GM23338 (cell line): ENCODE data around the gene RAB12. TPM values are rescaled to one million over a fixed set of nuclear protein-coding genes. Genes with fewer than 3 reads are reported as not detected.

Experiments used
- ATAC-seq: fragments of 200-7000 bp; cut with Tn5 transposase; 3 replicates; pipeline ENCODE4 v1.9.1; 2020
- DNase-seq: peaks from one replicate; pipeline ENCODE4 v3.0.0-alpha.2; 2015; ENCODE audit warnings: low spot score
- H2AFZ ChIP-seq: fragments of 200-600 bp; sonication (generic); 2 replicates; pipeline ENCODE4 v1.8.0; 2016; ENCODE audit warnings: antibody characterized with exemption, mild to moderate bottlenecking, moderate library complexity
- H3F3A ChIP-seq: fragments of 200-600 bp; sonication (generic); replicated peaks from 2 replicates; pipeline ENCODE4 v1.8.0; 2017; ENCODE audit warnings: antibody characterized with exemption, mixed run types, low read depth
- H3K27ac ChIP-seq: fragments of 200-600 bp; sonication (generic); 2 replicates; pipeline ENCODE4 v1.6.1; 2016; ENCODE audit warnings: low read depth
- H3K27me3 ChIP-seq: fragments of 200-600 bp; sonication (generic); 2 replicates; pipeline ENCODE4 v1.8.0; 2016; ENCODE audit warnings: mild to moderate bottlenecking, mixed run types, moderate library complexity; ENCODE audit not compliant: insufficient read depth
- H3K36me3 ChIP-seq: fragments of 200-600 bp; sonication (generic); 2 replicates; pipeline ENCODE4 v1.8.0; 2016; ENCODE audit warnings: mild to moderate bottlenecking; ENCODE audit not compliant: insufficient read depth
- H3K4me1 ChIP-seq: fragments of 200-600 bp; sonication (generic); 2 replicates; pipeline ENCODE4 v1.8.0; 2016; ENCODE audit warnings: mild to moderate bottlenecking, moderate library complexity; ENCODE audit not compliant: insufficient read depth
- H3K4me2 ChIP-seq: fragments of 200-600 bp; sonication (generic); 2 replicates; pipeline ENCODE4 v1.7.1; 2017; ENCODE audit warnings: mixed run types
- H3K4me3 ChIP-seq: fragments of 200-600 bp; sonication (generic); 2 replicates; pipeline ENCODE4 v1.6.1; 2016; ENCODE audit warnings: mixed run types
- H3K79me2 ChIP-seq: fragments of 200-600 bp; sonication (generic); replicated peaks from 2 replicates; pipeline ENCODE4 v1.8.0; 2017; ENCODE audit warnings: mild to moderate bottlenecking; ENCODE audit not compliant: insufficient read depth
- H3K9me2 ChIP-seq: fragments of 200-600 bp; sonication (generic); 2 replicates; pipeline ENCODE4 v1.8.0; 2017; ENCODE audit not compliant: insufficient read depth
- H4K20me1 ChIP-seq: fragments of 200-600 bp; sonication (generic); replicated peaks from 2 replicates; pipeline ENCODE4 v1.8.0; 2017; ENCODE audit warnings: mild to moderate bottlenecking; ENCODE audit not compliant: insufficient read depth
- H3K27ac Mint-ChIP-seq: 2 replicates; pipeline ENCODE4 v1.8.0; 2020; ENCODE audit warnings: inconsistent platforms, mild to moderate bottlenecking, moderate library complexity, mixed read lengths
- H3K27me3 Mint-ChIP-seq: 3 replicates; pipeline ENCODE4 v1.8.0; 2022; ENCODE audit warnings: low read depth, mild to moderate bottlenecking, moderate library complexity, mixed read lengths, inconsistent platforms; ENCODE audit not compliant: insufficient read depth, poor library complexity
- H3K36me3 Mint-ChIP-seq: 3 replicates; pipeline ENCODE4 v1.8.0; 2021; ENCODE audit warnings: low read depth, mild to moderate bottlenecking, inconsistent platforms, moderate library complexity, mixed read lengths
- H3K4me1 Mint-ChIP-seq: 3 replicates; pipeline ENCODE4 v1.8.0; 2020; ENCODE audit warnings: mild to moderate bottlenecking, inconsistent platforms, mixed read lengths
- H3K4me3 Mint-ChIP-seq: 3 replicates; pipeline ENCODE4 v1.8.0; 2021; ENCODE audit warnings: moderate library complexity, mild to moderate bottlenecking, inconsistent platforms, mixed read lengths
- H3K9me3 Mint-ChIP-seq: 3 replicates; pipeline ENCODE4 v1.8.0; 2020; ENCODE audit warnings: moderate library complexity, mild to moderate bottlenecking, inconsistent platforms, mixed read lengths
- EZH2 ChIP-seq: fragments of 200-600 bp; sonication (generic); IDR thresholded peaks from one replicate; pipeline ENCODE4 v1.8.0; 2017; ENCODE audit warnings: antibody characterized with exemption, mild to moderate bottlenecking, low read depth; ENCODE audit not compliant: unreplicated experiment
- EZH2phosphoT487 ChIP-seq: fragments of 200-600 bp; sonication (generic); IDR thresholded peaks from one replicate; pipeline ENCODE4 v1.8.1; 2018; ENCODE audit warnings: antibody characterized with exemption; ENCODE audit not compliant: unreplicated experiment
- JUNB ChIP-seq: IDR thresholded peaks from one replicate; pipeline ENCODE4 v1.6.1; 2016; ENCODE audit warnings: antibody characterized with exemption; ENCODE audit not compliant: unreplicated experiment
- REST ChIP-seq: IDR thresholded peaks from one replicate; pipeline ENCODE4 v1.6.1; 2018; ENCODE audit warnings: antibody characterized with exemption; ENCODE audit not compliant: unreplicated experiment
- STAT1 ChIP-seq: IDR thresholded peaks from one replicate; pipeline ENCODE4 v1.6.1; 2016; ENCODE audit warnings: antibody characterized with exemption; ENCODE audit not compliant: unreplicated experiment
- ZNF114 ChIP-seq: fragments of 250-450 bp; sonication (Bioruptor Pico); IDR thresholded peaks from 2 replicates; pipeline ENCODE4 v1.5.0; 2020; ENCODE audit warnings: mild to moderate bottlenecking, moderate library complexity
- ZNF462 ChIP-seq: fragments of 250-450 bp; sonication (Bioruptor Pico); IDR thresholded peaks from 2 replicates; pipeline ENCODE4 v1.5.0; 2020; ENCODE audit warnings: mild to moderate bottlenecking, moderate library complexity
- polyA plus RNA-seq: library from polyadenylated mRNA; unstranded; fragments of >200 nt; fragmentation: Nextera tagmentation; extraction: Ambion mirVana; gene quantifications from 2 replicates; pipeline ENCODE4 v1.2.1, GENCODE V29; 2016
- total RNA-seq: library from RNA; depleted of rRNA; stranded (reverse); fragments of >200 nt; shearing (Covaris generic); gene quantifications from 2 replicates; pipeline ENCODE4 v1.2.3, GENCODE V29; 2014

Gene RAB12
- total and polyA plus RNA-seq, 2 experiments from 2014 or later = 16.7 to 80.4 TPM

- no peak for TF ChIP-seq REST
These were observed 22.3 kb upstream of the RAB12 start (continued) for GRCh38 chr18:8586941-8587340.

DNA sequence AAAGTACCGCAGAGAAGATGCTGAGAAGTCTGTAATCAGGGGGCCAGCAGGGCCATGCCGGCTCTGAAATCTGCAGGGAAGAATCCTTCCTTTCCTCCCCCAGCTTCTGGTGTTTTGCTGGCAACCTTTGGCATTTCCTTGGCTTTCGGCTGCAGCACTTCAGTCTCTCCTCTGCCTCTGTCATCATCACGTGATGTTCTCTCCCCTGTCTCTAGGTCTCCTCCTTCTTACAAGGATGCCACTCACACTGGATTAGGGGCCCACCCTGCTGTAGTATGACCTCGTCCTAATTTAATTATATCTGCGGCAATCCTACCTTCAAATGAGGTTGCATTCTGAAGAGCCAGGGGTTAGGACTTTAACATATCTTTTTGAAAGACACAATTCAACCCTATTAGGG is 13.8 kb upstream of the RAB12 start:
- H3K4me1 ChIP-seq = no peaks in the 10 kb centered on the region
- no peak overlapping the region for H3K4me3 Mint-ChIP-seq

More for the DNA sequence above, 13.8 kb upstream of the RAB12 start:
- no peak for TF ChIP-seq JUNB
- TF ChIP-seq STAT1 = no peak
- TF ChIP-seq EZH2phosphoT487 = no peak
- no peak for TF ChIP-seq ZNF114 (CRISPR knock-in tag)
- TF ChIP-seq ZNF462 (CRISPR knock-in tag) = no peak
- TF ChIP-seq EZH2 = no peak
- Histone ChIP-seq H3F3A (no peaks in the 10 kb centered on the region), H3K4me3 (no peak overlapping the region), H3K9me2 (no peaks in the 10 kb centered on the region), H3K27ac (no peak overlapping the region), H4K20me1 (no peaks in the 10 kb centered on the region), H3K79me2 (no peaks in the 10 kb centered on the region), H3K27me3 (no peaks in the 10 kb centered on the region), H2AFZ (peak overlapping the region; percentile 56; the same call in 1 of the 2 replicates), H3K4me2 (no peak overlapping the region), H3K36me3 (no peaks in the 10 kb centered on the region)
- no peaks in the 10 kb centered on the region for H3K4me1 Mint-ChIP-seq
- no peak overlapping the region for H3K27ac Mint-ChIP-seq
- H3K27me3 Mint-ChIP-seq = peaks cover 6% of the 10 kb centered on the region
- no peaks in the 10 kb centered on the region for H3K36me3 Mint-ChIP-seq
- ATAC-seq (no peak), DNase-seq (no peak)
- peaks cover 2% of the 10 kb centered on the region; the same call in 1 of the 3 replicates for H3K9me3 Mint-ChIP-seq
